PC-9 (cell line): Measurements from ENCODE around the gene APOE. TPM values are rescaled to one million over a fixed set of nuclear protein-coding genes. Genes with fewer than 3 reads are reported as not detected.
A peak's percentile ranks its signal among the peaks of the same experiment; 100 is the strongest.

Experiments used
- BruUV-seq: library from RNA; stranded (reverse); fragments of 400-500 nt; replicated peaks from 2 replicates; lab custom pipeline; 2021; lab: Mats Ljungman, UMichigan
- CTCF ChIA-PET: fragments of 300-600 bp; sonication (Branson Sonifier 250); formaldehyde crosslinking; loops from one replicate; lab custom pipeline; 2022; ENCODE audit warnings: antibody characterized with exemption; lab: Charles Lee
- POLR2A ChIA-PET: fragments of 300-600 bp; sonication (Branson Sonifier 250); formaldehyde crosslinking; loops from one replicate; lab custom pipeline; 2022; ENCODE audit warnings: antibody characterized with exemption; ENCODE audit not compliant: unreplicated experiment; lab: Charles Lee
- DNase-seq, 2 experiments: peaks; one replicate each; pipeline versions ENCODE4 v3.0.0 to v3.0.0-alpha.2; 2015 to 2022; ENCODE audit warnings: mixed read lengths in 1 of 2
- H2AFZ ChIP-seq: fragments of 200-600 bp; sonication (generic); 2 replicates; pipeline ENCODE4 v1.8.1; 2017; ENCODE audit warnings: antibody characterized with exemption
- H3F3A ChIP-seq: fragments of 200-600 bp; sonication (generic); 2 replicates; pipeline ENCODE4 v1.8.1; 2017; ENCODE audit warnings: antibody characterized with exemption, mild to moderate bottlenecking, low read depth; ENCODE audit not compliant: insufficient read depth
- H3K27ac ChIP-seq: fragments of 200-600 bp; sonication (generic); 2 replicates; pipeline ENCODE4 v1.6.1; 2016; ENCODE audit warnings: mixed run types
- H3K27me3 ChIP-seq: fragments of 200-600 bp; sonication (generic); 2 replicates; pipeline ENCODE4 v1.6.1; 2016; ENCODE audit warnings: low read depth, mixed run types; ENCODE audit not compliant: insufficient read depth
- H3K36me3 ChIP-seq: fragments of 200-600 bp; sonication (generic); 2 replicates; pipeline ENCODE4 v1.6.1; 2016; ENCODE audit warnings: low read depth, mixed run types
- H3K4me1 ChIP-seq: fragments of 200-600 bp; sonication (generic); replicated peaks from 2 replicates; pipeline ENCODE4 v1.6.1; 2016; ENCODE audit warnings: mixed run types; ENCODE audit not compliant: insufficient read depth
- H3K4me2 ChIP-seq: fragments of 200-600 bp; sonication (generic); 2 replicates; pipeline ENCODE4 v1.6.1; 2017; ENCODE audit warnings: mixed run types
- H3K4me3 ChIP-seq: fragments of 200-600 bp; sonication (generic); 2 replicates; pipeline ENCODE4 v1.6.1; 2016; ENCODE audit warnings: mixed run types
- H3K79me2 ChIP-seq: fragments of 200-600 bp; sonication (generic); 2 replicates; pipeline ENCODE4 v1.6.1; 2017; ENCODE audit warnings: low read depth, mixed run types
- H3K9me2 ChIP-seq: fragments of 200-600 bp; sonication (generic); 2 replicates; pipeline ENCODE4 v1.8.1; 2017; ENCODE audit warnings: mild to moderate bottlenecking; ENCODE audit not compliant: insufficient read depth
- H3K9me3 ChIP-seq: fragments of 200-600 bp; sonication (generic); 2 replicates; pipeline ENCODE4 v1.8.1; 2016; ENCODE audit warnings: low read depth; ENCODE audit not compliant: insufficient read depth
- H4K20me1 ChIP-seq: fragments of 200-600 bp; sonication (generic); 2 replicates; pipeline ENCODE4 v1.8.1; 2017; ENCODE audit not compliant: insufficient read depth
- CTCF ChIP-seq: fragments of 200-600 bp; sonication (generic); conservative IDR thresholded peaks from 2 replicates; pipeline ENCODE4 v1.6.1; 2017; ENCODE audit warnings: mixed run types, antibody characterized with exemption, mild to moderate bottlenecking, moderate library complexity
- EZH2 ChIP-seq: fragments of 200-600 bp; sonication (generic); IDR thresholded peaks from 2 replicates; pipeline ENCODE4 v1.8.0; 2017; ENCODE audit warnings: antibody characterized with exemption, low read depth
- intact Hi-C: fragments of 100-400 bp; cut with micrococcal nuclease; formaldehyde crosslinking; loops from one replicate; pipeline ENCODE4 v1.10.0; 2022; ENCODE audit not compliant: unreplicated experiment
- total RNA-seq: library from RNA; stranded (reverse); gene quantifications from 2 replicates; pipeline ENCODE4 v1.2.3, GENCODE V29; 2021

The APOE gene
- total RNA-seq, 1 experiment from 2014 or later: 11.5 TPM

DNA sequence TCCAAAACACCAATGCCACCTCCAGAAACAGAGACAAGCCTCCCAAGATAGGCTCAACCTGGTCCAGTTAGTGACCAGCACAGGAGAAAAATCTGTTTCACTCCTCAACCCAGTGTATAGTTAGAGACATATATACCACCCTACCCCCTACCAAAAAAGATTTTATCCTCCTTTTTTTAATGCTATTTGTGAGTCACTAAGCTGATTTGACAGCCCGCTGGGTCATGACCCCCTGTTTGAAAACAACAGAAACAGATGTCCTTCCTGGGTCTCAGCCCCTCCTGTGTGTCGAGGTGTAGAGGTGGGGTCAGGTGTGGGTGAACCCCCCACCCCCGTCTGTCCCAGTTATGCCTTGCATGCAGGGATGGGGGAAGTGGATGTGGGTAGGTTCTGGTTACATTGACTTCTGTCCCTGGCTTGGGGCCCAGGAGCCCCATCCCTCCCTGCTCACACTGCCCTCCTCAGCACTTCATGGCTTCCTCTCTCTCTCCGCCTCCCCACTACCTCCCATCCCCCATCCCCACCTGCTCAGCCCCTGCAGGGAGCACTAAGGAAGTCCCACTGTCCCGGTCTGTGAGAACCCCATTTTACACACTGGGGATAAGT is 28.6 kb upstream of the APOE start:
- peak overlapping the region; percentile 95 for H3K27ac ChIP-seq
- H3K9me2 ChIP-seq: no peaks in the 10 kb centered on the region
- H3K36me3 ChIP-seq: peaks cover 23% of the 10 kb centered on the region
- POLR2A ChIA-PET: no interaction called here
- no peak overlapping the region for H3K4me3 ChIP-seq
- peak overlapping the region; percentile 67; the same call in 1 of the 2 replicates for H3K4me2 ChIP-seq
- no peaks in the 10 kb centered on the region for H3K27me3 ChIP-seq
- no peak for DNase-seq
- H4K20me1 ChIP-seq: peaks cover 4% of the 10 kb centered on the region; the same call in 1 of the 2 replicates
- no TSS peak for BruUV-seq
- intact Hi-C loops: loop anchor here (1.0 kb wide), 1 partner anchor 14 kb away; the partner anchor contains the start of gene TOMM40
- CTCF ChIA-PET: no interaction called here
- H3K9me3 ChIP-seq: no peaks in the 10 kb centered on the region
- H2AFZ ChIP-seq: no peak overlapping the region
- H3F3A ChIP-seq: peaks cover 44% of the 10 kb centered on the region
- no peaks in the 10 kb centered on the region for H3K79me2 ChIP-seq
- TF ChIP-seq EZH2 (no peak), CTCF (no peak)
- H3K4me1 ChIP-seq: peaks cover 46% of the 10 kb centered on the region

- POLR2A ChIA-PET: interaction anchor here (0.6 kb wide), 1 partner anchor 630 kb away, joined by 3 read pairs; no protein-coding TSS in a partner anchor
- no TSS peak for BruUV-seq
Observed at GRCh38 chr19:44878120-44878865, 27.3 kb upstream of the APOE start.

More at GRCh38 chr19:44878120-44878865, 27.3 kb upstream of the APOE start:
- H3K9me3 ChIP-seq: no peaks in the 10 kb centered on the region
- TF ChIP-seq EZH2 (no peak), CTCF (no peak)
- no peaks in the 10 kb centered on the region for H3K27me3 ChIP-seq
- peaks cover 46% of the 10 kb centered on the region for H3K4me1 ChIP-seq
- H3F3A ChIP-seq: peaks cover 37% of the 10 kb centered on the region
- H2AFZ ChIP-seq: no peak overlapping the region
- CTCF ChIA-PET: interaction anchor here (0.7 kb wide), 1 partner anchor 79 kb away, joined by 3 read pairs; no protein-coding TSS in a partner anchor
- intact Hi-C loops: no loop called here
- H3K9me2 ChIP-seq: no peaks in the 10 kb centered on the region
- peak overlapping the region; percentile 42 for H3K4me2 ChIP-seq
- H3K36me3 ChIP-seq: peaks cover 15% of the 10 kb centered on the region; the same call in 1 of the 2 replicates
- no peak overlapping the region for H3K27ac ChIP-seq
- no peak overlapping the region for H3K4me3 ChIP-seq
- H4K20me1 ChIP-seq: no peaks in the 10 kb centered on the region
- peak; percentile 49 to 51 for DNase-seq
- no peaks in the 10 kb centered on the region for H3K79me2 ChIP-seq
